ENCODE data around the gene POLR3C.

The POLR3C gene

DNA sequence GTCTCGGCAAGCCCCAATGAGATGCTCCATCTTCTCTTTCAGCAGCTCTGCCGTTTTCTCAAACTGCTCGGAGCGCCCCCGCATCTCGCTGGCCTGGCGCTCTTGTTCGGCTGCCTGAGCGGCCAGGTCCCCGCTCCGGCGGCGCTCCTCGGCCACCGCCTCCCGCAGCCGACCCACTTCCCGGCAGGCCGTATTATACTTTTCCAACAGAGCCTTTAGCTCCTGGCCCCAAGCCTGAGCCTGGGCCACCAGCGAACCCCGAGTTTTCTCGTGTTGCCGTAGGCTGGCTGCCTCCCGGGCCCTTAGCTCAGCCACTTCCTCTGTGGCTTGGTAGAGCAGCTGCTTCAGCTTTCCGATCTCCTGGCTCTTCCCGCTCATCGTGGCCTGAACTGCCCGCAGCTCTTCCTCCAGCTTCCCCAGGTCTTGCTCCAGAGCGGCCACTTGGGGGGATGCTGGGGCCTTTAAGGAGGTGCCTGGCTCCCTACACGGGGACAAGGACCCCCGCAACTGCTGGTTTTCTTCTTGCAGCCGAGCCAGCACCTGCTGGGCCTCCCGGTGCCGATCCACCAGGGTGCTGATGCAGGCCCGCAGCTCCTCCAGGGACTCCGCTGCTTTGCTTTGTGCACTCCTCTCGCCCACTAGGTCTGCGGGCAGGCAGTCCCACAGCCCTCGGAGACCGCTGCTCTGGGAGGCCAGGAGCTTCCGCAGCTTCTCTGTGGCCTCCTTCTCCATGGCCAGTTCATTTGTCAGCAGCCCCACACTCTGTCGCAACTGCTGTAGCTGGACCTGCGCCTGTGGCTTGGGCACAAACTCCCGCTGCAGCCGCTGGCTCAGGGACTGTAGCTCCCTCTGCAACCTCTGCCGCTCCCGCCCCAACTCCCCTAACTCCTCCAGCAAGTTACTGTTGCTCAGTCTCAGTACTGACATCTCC lies 48.3 kb downstream of the POLR3C start:
- no peak for DNase-seq (ENCODE audit: low read depth)
- in situ Hi-C loops (cut with HindIII; ENCODE audit: low sequenced_read_pairs), result no loop called here
- TF ChIP-seq, protein P1, sequence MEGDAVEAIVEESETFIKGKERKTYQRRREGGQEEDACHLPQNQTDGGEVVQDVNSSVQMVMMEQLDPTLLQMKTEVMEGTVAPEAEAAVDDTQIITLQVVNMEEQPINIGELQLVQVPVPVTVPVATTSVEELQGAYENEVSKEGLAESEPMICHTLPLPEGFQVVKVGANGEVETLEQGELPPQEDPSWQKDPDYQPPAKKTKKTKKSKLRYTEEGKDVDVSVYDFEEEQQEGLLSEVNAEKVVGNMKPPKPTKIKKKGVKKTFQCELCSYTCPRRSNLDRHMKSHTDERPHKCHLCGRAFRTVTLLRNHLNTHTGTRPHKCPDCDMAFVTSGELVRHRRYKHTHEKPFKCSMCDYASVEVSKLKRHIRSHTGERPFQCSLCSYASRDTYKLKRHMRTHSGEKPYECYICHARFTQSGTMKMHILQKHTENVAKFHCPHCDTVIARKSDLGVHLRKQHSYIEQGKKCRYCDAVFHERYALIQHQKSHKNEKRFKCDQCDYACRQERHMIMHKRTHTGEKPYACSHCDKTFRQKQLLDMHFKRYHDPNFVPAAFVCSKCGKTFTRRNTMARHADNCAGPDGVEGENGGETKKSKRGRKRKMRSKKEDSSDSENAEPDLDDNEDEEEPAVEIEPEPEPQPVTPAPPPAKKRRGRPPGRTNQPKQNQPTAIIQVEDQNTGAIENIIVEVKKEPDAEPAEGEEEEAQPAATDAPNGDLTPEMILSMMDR (IDR thresholded peaks at IDR 0.05; ENCODE audit: low read depth, low read length, missing control alignments), result no peak
- H3K4me3 ChIP-seq (ENCODE audit: low read depth, low read length), result peak overlapping the region; percentile 37

DNA sequence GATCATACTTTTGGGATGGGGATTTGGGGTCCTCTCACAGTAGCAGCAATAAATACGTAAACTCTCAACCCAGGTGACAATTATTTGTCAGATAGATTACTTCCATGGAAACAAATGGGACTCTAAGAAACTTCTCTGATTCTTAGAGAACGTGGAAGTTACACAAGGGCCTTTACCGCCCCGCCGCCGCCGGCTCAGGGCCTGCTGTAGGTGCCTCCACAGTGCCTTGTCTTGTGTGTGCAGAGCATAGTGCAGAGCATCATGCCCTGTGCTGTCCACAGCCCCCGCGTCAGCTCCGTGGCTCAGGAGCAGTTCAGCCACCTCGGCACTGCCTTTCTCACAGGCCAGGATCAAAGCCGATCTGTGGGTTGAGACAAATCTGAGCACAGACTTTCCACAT lies 50.6 kb downstream of the POLR3C start:
- H3K4me3 ChIP-seq (ENCODE audit: low read depth, low read length), result no peak overlapping the region
- in situ Hi-C loops (cut with HindIII; ENCODE audit: low sequenced_read_pairs), result no loop called here
- TF ChIP-seq, protein P1 (IDR thresholded peaks at IDR 0.05; ENCODE audit: low read depth, low read length, missing control alignments), result no peak
- no peak for DNase-seq (ENCODE audit: low read depth)

DNA sequence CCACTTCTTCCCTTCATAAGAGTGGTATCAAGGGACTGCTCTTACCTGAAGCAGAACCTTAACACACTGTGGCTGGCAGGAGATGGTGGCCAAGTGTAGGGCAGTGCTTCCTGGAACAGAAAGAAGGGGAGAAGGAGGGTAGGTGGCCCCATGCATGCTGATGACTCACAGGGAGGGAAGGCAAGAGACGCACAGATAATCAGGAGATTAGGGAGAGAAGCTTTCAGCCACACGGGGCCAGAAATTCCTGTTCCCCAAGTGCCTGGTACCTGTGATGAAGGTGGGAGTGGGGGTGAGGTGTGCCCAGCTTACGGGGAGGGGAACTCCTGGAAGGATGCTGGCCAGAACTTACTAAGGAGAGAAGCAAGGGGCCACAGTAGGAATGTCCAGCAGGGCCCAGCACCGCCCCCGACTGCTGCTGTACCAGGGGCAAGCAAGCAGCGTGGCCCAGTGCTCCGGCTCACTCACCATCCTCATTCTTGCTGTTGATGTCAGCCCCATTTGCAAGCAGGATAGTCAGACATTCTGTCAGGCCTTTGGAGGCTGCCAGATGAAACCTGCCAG lies 54.0 kb downstream of the POLR3C start:
- no peak for DNase-seq (ENCODE audit: low read depth)
- H3K4me3 ChIP-seq (ENCODE audit: low read depth, low read length), result no peak overlapping the region
- in situ Hi-C loops (cut with HindIII; ENCODE audit: low sequenced_read_pairs), result no loop called here
- TF ChIP-seq, protein P1 (IDR thresholded peaks at IDR 0.05; ENCODE audit: low read depth, low read length, missing control alignments), result no peak

GRCh38 chr1:145878724-145879123 lies 54.7 kb downstream of the POLR3C start:
- no peak for DNase-seq (ENCODE audit: low read depth)
- TF ChIP-seq, protein P1 (IDR thresholded peaks at IDR 0.05; ENCODE audit: low read depth, low read length, missing control alignments), result no peak
- no peak overlapping the region for H3K4me3 ChIP-seq (ENCODE audit: low read depth, low read length)
- in situ Hi-C loops (cut with HindIII; ENCODE audit: low sequenced_read_pairs), result no loop called here

DNA sequence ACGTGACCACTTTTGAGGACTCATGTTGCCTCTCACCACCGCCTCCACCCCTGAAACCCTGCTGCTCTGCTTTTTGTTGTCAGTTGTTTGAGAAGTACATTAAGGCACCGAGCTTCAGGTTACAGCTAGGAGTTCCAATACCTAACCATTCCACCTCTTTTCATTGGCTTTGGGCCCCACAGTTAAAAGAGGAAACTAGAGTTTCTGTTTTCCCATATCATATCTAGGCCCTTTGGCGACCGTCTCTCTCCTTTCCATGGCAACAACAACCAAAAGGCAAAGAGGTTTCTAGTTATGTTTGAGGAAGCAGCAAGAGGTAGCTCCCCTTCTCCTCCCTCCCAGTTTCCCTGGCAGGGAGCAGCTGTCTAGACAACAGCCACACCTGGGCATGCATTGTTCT lies 55.8 kb downstream of the POLR3C start:
- TF ChIP-seq, protein P1 (IDR thresholded peaks at IDR 0.05; ENCODE audit: low read depth, low read length, missing control alignments), result no peak
- no peak overlapping the region for H3K4me3 ChIP-seq (ENCODE audit: low read depth, low read length)
- no peak for DNase-seq (ENCODE audit: low read depth)
- in situ Hi-C loops (cut with HindIII; ENCODE audit: low sequenced_read_pairs), result no loop called here

DNA sequence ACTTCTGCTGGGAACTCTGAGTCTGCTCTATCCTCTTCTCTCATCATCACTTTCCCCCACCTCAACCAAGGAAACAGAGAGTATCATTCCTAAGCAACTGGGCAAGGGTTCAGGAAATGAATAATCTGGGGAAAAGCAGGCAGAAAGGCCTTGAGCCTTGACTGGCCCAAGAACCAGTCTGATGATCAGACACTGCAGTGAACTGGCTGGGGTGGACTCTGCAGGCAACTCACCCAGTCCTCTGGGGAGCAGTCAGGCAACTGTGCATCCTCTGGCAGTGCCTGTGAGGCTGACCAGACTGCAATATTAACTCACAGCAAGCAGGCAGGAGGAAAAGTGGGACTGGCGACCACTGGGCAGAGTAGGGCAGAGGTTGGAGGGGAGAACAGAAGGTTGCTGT lies 60.7 kb downstream of the POLR3C start:
- TF ChIP-seq, protein P1 (IDR thresholded peaks at IDR 0.05; ENCODE audit: low read depth, low read length, missing control alignments), result no peak
- no peak overlapping the region for H3K4me3 ChIP-seq (ENCODE audit: low read depth, low read length)
- in situ Hi-C loops (cut with HindIII; ENCODE audit: low sequenced_read_pairs), result no loop called here
- DNase-seq (ENCODE audit: low read depth), result no peak
